Activated CD8-positive, alpha-beta memory T cell treated with anti-CD3 and anti-CD28 coated beads, Interleukin-2, amount 10 ng/mL, durations not matched to agents 7 days and 5 days (primary cell): Measurements from ENCODE around the gene TMEM266. TPM values are rescaled to one million over a fixed set of nuclear protein-coding genes. Genes with fewer than 3 reads are reported as not detected.

Experiments used
- ATAC-seq: fragments of 150-1000 bp; cut with Tn5 transposase; one replicate; pipeline ENCODE4 v1.10.0; 2021; ENCODE audit warnings: moderate library complexity
- CTCF ChIA-PET: fragments of 350-600 bp; sonication (Branson Sonifier 250); formaldehyde crosslinking; loops from one replicate; lab custom pipeline; 2021; ENCODE audit warnings: antibody characterized with exemption; lab: Charles Lee
- DNase-seq: peaks from one replicate; pipeline ENCODE4 v3.0.0-alpha.2; 2020
- H3K27ac Mint-ChIP-seq: one replicate; pipeline ENCODE4 v1.8.0; 2021; ENCODE audit warnings: mild to moderate bottlenecking, mixed read lengths
- H3K27me3 Mint-ChIP-seq: one replicate; pipeline ENCODE4 v1.8.0; 2021; ENCODE audit warnings: mixed read lengths
- H3K36me3 Mint-ChIP-seq: one replicate; pipeline ENCODE4 v1.8.0; 2021; ENCODE audit warnings: mild to moderate bottlenecking, mixed read lengths
- H3K4me1 Mint-ChIP-seq: one replicate; pipeline ENCODE4 v1.8.0; 2021; ENCODE audit warnings: mixed read lengths
- H3K4me3 Mint-ChIP-seq: one replicate; pipeline ENCODE4 v1.8.0; 2021; ENCODE audit warnings: mild to moderate bottlenecking, moderate library complexity, mixed read lengths
- H3K9me3 Mint-ChIP-seq: one replicate; pipeline ENCODE4 v1.8.0; 2022; ENCODE audit warnings: low read depth, mixed read lengths
- total RNA-seq, 2 experiments: library from RNA; stranded (reverse); gene quantifications; one replicate each; pipeline ENCODE4 v1.2.3, GENCODE V29; 2021

TMEM266 gene
- total RNA-seq, 2 experiments from 2014 or later, result not detected

DNA sequence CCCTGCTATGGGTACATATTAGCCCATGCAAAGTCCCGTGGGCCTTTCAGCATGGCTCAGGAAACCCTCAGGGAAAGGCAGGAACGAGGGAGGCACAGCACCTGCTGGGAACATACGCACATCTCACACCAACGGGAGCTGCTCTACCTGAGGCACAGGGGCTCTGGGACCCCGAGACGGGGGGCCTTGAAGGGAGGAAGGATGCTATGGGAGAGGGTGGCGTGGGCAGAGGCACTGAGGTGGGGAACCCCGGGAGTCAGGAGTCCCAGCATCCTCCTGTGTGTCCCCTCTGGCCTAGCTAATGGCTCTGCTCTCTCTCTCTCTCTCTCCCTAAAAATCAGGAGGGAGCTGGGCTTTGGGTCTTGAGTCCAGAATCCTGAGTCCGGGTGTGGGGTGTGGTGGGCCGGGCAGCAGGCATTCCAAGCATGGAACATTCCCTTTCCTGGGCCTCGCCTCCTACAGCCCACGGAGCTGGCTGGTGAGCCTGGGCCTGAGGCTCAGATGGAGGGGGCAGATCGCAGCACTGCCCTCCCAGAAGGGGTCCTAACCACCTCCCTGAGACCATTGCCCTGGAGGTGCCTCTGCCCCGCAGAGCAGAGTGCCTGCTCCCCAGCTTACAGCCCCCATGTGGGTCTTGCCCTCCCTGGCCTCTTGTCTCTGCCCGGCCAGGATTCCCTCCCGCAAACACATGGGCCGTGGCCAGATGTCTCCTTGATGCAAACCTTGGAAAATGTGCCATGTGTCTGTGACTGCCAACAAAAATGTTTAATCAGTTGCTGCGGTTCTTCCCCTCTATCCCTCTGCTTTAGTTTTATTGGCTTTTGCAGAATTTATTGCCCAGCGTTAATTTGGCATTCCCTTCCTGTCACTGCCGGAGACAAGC is 101.6 kb downstream of the TMEM266 start:
- ATAC-seq (no peak), DNase-seq (no peak)
- H3K4me3 Mint-ChIP-seq, result no peak overlapping the region
- H3K27me3 Mint-ChIP-seq, result peaks cover 7% of the 10 kb centered on the region
- H3K27ac Mint-ChIP-seq, result no peak overlapping the region
- CTCF ChIA-PET, result interaction anchor here (1.4 to 1.5 kb wide), 2 partner anchors 11 to 22 kb away, joined by 3 read pairs; no protein-coding TSS in a partner anchor
- no peaks in the 10 kb centered on the region for H3K4me1 Mint-ChIP-seq
- no peaks in the 10 kb centered on the region for H3K9me3 Mint-ChIP-seq
- H3K36me3 Mint-ChIP-seq, result no peaks in the 10 kb centered on the region

- no peaks in the 10 kb centered on the region for H3K36me3 Mint-ChIP-seq
- CTCF ChIA-PET, result interaction anchor here (1.4 to 1.5 kb wide), 2 partner anchors 11 to 23 kb away, joined by 3 read pairs; no protein-coding TSS in a partner anchor
- H3K4me1 Mint-ChIP-seq, result no peaks in the 10 kb centered on the region
- DNase-seq, result no peak
- ATAC-seq, result no peak
- no peaks in the 10 kb centered on the region for H3K9me3 Mint-ChIP-seq
- H3K27me3 Mint-ChIP-seq, result peaks cover 9% of the 10 kb centered on the region
- H3K27ac Mint-ChIP-seq, result no peak overlapping the region
- no peak overlapping the region for H3K4me3 Mint-ChIP-seq
Measured at GRCh38 chr15:76162036-76162398, 102.2 kb downstream of the TMEM266 start.

DNA sequence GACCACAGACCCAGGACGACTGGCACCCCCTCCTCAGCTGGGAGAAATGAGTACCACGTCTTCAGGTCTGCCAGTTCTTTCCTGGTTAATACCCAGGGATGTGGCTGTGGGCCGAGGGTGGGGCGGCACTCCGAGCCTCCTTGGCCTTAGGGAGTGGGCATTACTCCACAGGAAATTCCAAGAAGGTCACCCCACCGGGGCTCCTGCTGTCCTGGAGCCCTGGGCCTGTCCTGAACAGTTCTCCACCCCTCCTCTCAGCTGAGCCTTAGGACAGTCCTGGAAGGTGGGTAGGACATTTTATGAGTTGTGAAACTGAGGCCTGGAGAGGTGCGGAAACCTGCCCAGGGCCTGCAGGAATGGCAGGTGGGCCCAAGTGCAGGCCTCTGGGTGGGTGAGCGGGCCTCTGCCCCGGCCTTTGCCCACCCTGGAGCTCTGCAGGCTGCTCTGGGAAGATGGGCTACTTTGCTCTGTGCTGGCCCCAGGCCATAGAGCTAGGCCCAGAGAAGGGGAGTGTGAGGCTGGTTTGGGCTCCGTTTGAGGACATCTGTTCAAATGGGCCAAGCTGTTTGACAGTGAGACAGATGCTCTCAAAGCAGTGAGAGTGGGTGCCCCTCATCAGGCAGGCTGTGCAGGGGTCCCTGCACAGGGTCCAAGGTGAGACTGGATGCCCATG is 103.1 kb downstream of the TMEM266 start:
- no peaks in the 10 kb centered on the region for H3K4me1 Mint-ChIP-seq
- ATAC-seq (no peak), DNase-seq (no peak)
- peaks cover 8% of the 10 kb centered on the region for H3K27me3 Mint-ChIP-seq
- H3K9me3 Mint-ChIP-seq, result no peaks in the 10 kb centered on the region
- H3K4me3 Mint-ChIP-seq, result no peak overlapping the region
- no peaks in the 10 kb centered on the region for H3K36me3 Mint-ChIP-seq
- H3K27ac Mint-ChIP-seq, result no peak overlapping the region
- CTCF ChIA-PET, result interaction anchor here (1.4 kb wide), 1 partner anchor 23 kb away, joined by 3 read pairs; no protein-coding TSS in a partner anchor

- H3K4me3 Mint-ChIP-seq, result no peak overlapping the region
- no peaks in the 10 kb centered on the region for H3K9me3 Mint-ChIP-seq
- H3K27me3 Mint-ChIP-seq, result peaks cover 8% of the 10 kb centered on the region
- DNase-seq, result no peak
- H3K27ac Mint-ChIP-seq, result no peak overlapping the region
- no peaks in the 10 kb centered on the region for H3K36me3 Mint-ChIP-seq
- ATAC-seq, result no peak
- CTCF ChIA-PET, result no interaction called here
- no peaks in the 10 kb centered on the region for H3K4me1 Mint-ChIP-seq
Measured at GRCh38 chr15:76163457-76164295, 103.9 kb downstream of the TMEM266 start.

DNA sequence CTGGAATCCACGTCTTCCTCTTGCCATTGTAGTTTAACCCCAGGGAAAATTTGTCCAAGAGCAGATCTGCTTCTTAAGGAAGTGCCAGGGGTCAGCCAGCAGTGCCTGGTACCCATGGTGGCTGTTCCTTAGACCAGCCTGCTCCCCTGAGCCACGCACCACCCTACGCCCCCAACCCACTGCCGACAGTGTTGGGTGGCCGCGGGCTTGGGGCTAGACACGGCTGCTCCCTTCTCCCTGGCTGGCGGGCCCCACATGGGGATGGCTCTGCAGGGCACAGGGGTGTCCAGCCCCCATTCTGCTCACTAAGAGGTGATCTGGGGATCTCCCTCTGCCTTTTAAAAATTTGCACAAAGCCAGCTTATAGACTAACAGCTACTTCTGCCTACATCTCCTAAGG is 104.8 kb downstream of the TMEM266 start:
- Mint-ChIP-seq H3K27me3 (peaks cover 8% of the 10 kb centered on the region), H3K4me3 (no peak overlapping the region), H3K4me1 (no peaks in the 10 kb centered on the region), H3K36me3 (no peaks in the 10 kb centered on the region), H3K27ac (no peak overlapping the region), H3K9me3 (no peaks in the 10 kb centered on the region)
- no peak for ATAC-seq
- CTCF ChIA-PET, result no interaction called here
- DNase-seq, result no peak

GRCh38 chr15:76165951-76166350 is 106.2 kb downstream of the TMEM266 start:
- no peak for ATAC-seq
- Mint-ChIP-seq H3K36me3 (no peaks in the 10 kb centered on the region), H3K9me3 (no peaks in the 10 kb centered on the region), H3K4me3 (no peak overlapping the region), H3K27me3 (peaks cover 5% of the 10 kb centered on the region), H3K4me1 (no peaks in the 10 kb centered on the region), H3K27ac (no peak overlapping the region)
- DNase-seq, result no peak
- CTCF ChIA-PET, result no interaction called here

DNA sequence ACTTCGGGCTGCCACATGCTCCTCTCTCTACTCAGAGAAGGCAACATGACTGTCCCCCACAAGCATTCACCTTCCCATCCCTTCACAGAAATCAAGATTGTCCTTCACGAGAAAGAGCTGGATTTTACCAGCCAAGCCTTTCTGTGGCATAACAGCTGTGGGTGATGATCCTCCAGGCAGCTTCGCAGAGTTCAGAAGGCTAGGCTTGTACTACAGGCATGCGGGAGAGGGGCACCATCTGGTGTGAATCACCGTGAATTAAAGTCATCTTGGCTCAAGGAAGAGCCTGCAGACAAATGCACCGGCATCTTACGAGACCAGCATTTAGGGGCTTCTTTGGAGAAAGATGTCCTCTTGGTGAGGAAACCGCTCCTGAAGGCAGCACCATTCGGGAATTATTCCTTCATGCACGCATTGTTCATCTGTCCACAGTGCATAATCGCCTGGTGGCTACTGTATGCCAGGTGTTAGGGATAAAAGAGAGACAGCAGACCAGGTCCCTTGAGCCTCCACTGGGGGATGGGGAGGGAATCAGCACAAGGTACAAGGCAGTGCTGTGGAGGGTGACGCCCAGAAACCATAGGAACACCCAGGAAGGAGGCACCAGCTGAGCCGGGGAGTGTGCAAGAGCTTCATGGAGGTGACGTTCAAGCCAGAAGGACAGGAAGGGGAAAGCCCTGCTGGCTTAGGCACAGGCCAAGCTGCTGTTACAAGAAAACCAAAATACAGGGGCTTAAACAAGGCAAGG is 108.6 kb downstream of the TMEM266 start:
- no peaks in the 10 kb centered on the region for H3K4me1 Mint-ChIP-seq
- no peak overlapping the region for H3K4me3 Mint-ChIP-seq
- no peaks in the 10 kb centered on the region for H3K9me3 Mint-ChIP-seq
- H3K36me3 Mint-ChIP-seq, result no peaks in the 10 kb centered on the region
- CTCF ChIA-PET, result no interaction called here
- H3K27ac Mint-ChIP-seq, result no peak overlapping the region
- ATAC-seq (no peak), DNase-seq (no peak)
- H3K27me3 Mint-ChIP-seq, result peaks cover 10% of the 10 kb centered on the region

GRCh38 chr15:76169018-76169417 is 109.2 kb downstream of the TMEM266 start:
- Mint-ChIP-seq H3K4me1 (no peaks in the 10 kb centered on the region), H3K36me3 (no peaks in the 10 kb centered on the region), H3K4me3 (no peak overlapping the region), H3K27me3 (peaks cover 12% of the 10 kb centered on the region), H3K27ac (no peak overlapping the region), H3K9me3 (no peaks in the 10 kb centered on the region)
- CTCF ChIA-PET, result no interaction called here
- no peak for DNase-seq
- peak; percentile 33 for ATAC-seq

DNA sequence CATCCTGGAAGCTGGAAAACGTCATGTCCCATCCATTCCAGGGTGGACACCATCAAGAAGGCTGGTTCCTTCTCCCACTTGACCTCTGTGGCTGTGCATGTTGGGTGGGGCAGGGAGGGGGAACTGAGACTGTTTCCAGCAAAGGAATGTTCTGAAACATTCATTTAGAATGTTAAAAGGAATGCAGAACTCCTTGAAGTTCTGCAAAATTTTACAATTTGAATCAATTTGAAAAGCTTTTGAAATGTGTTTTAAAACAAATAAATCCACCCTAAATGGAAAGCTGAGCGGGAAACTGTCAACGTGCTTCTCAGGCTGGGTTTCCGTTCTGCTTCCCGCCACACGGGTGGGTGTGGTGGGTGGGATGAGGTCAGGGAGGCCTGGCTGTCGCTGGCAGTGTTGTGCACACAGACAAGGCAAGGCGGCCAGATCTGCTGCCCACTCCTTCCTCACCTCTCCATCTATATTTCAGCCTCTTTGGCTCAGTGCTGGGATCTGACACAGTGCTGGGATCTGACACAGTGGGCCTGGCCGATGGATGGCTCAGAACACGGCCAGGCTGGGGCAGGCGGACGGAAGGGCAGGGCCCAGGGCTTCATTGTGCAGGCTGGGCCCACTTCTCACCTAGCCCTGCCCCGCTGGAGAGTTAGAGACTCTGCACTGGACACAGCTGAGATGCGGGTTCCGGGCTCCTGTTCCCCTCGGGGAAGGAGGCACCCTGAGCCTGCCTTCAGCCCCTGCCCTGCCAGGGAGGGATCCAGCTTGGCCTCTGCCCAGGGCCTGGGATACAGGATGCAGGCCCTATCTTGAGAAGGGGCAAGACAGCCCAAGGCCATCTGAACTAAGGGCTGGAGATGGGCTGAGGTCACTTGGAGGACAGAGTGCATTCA is 110.4 kb downstream of the TMEM266 start:
- no peak overlapping the region for H3K27ac Mint-ChIP-seq
- no peaks in the 10 kb centered on the region for H3K4me1 Mint-ChIP-seq
- ATAC-seq (no peak), DNase-seq (no peak)
- no peaks in the 10 kb centered on the region for H3K9me3 Mint-ChIP-seq
- no peak overlapping the region for H3K4me3 Mint-ChIP-seq
- peaks cover 18% of the 10 kb centered on the region for H3K27me3 Mint-ChIP-seq
- no peaks in the 10 kb centered on the region for H3K36me3 Mint-ChIP-seq
- CTCF ChIA-PET, result no interaction called here

- CTCF ChIA-PET, result no interaction called here
- Mint-ChIP-seq H3K9me3 (no peaks in the 10 kb centered on the region), H3K36me3 (no peaks in the 10 kb centered on the region), H3K27me3 (peaks cover 26% of the 10 kb centered on the region), H3K4me1 (no peaks in the 10 kb centered on the region), H3K27ac (no peak overlapping the region), H3K4me3 (no peak overlapping the region)
- DNase-seq (no peak), ATAC-seq (no peak)
Measured at GRCh38 chr15:76172782-76173181, 113.0 kb downstream of the TMEM266 start.

GRCh38 chr15:76173317-76173834 is 113.6 kb downstream of the TMEM266 start:
- Mint-ChIP-seq H3K27me3 (peaks cover 31% of the 10 kb centered on the region), H3K9me3 (no peaks in the 10 kb centered on the region), H3K27ac (no peak overlapping the region), H3K4me3 (no peak overlapping the region), H3K4me1 (no peaks in the 10 kb centered on the region), H3K36me3 (no peaks in the 10 kb centered on the region)
- no peak for DNase-seq
- no peak for ATAC-seq
- CTCF ChIA-PET, result no interaction called here

- Mint-ChIP-seq H3K27ac (no peak overlapping the region), H3K9me3 (no peaks in the 10 kb centered on the region), H3K36me3 (no peaks in the 10 kb centered on the region), H3K4me3 (no peak overlapping the region), H3K27me3 (peaks cover 42% of the 10 kb centered on the region), H3K4me1 (no peaks in the 10 kb centered on the region)
- no peak for ATAC-seq
- CTCF ChIA-PET, result no interaction called here
- DNase-seq, result no peak
Measured at GRCh38 chr15:76174654-76175053, 114.9 kb downstream of the TMEM266 start.
